H54 (cell line): ENCODE results near the gene SHF.
"Not testable (repeated sequence)": the region's sequence is repeated elsewhere in the genome, so short reads cannot be mapped to it uniquely, and the experiment has no call there.

Source experiments
- DNase-seq: peaks from one replicate; pipeline ENCODE4 v3.0.0; 2011; ENCODE audit warnings: low spot score, mixed read lengths; ENCODE audit not compliant: insufficient read length
- FAIRE-seq: peaks from 3 replicates; lab custom pipeline; 2011; peaks lifted over from hg19 to GRCh38; lab: Jason Lieb, UNC
- POLR2A ChIP-seq: IDR thresholded peaks from 2 replicates; pipeline ENCODE4 v1.6.1; 2011; ENCODE audit warnings: low read depth, mild to moderate bottlenecking, low read length

SHF gene

GRCh38 chr15:45187894-45188830 lies at the start of gene SHF:
TSS of gene SHF (minus strand) at chr15:45187966. CDS start at chr15:45187951, 15 bp downstream.
- no peak for DNase-seq
- no peak for FAIRE-seq
- no peak for TF ChIP-seq POLR2A

- DNase-seq, FAIRE-seq: not testable (repeated sequence)
Observed at GRCh38 chr15:45236806-45237205, 49.0 kb upstream of the SHF start.

GRCh38 chr15:45234562-45235235 lies 46.9 kb upstream of the SHF start:
- DNase-seq (no peak), FAIRE-seq (no peak)
- no peak for TF ChIP-seq POLR2A

GRCh38 chr15:45231864-45232562 lies 44.2 kb upstream of the SHF start:
- no peak for FAIRE-seq
- DNase-seq = no peak
- TF ChIP-seq POLR2A = no peak

GRCh38 chr15:45231132-45231531 lies 43.4 kb upstream of the SHF start:
- FAIRE-seq = no peak
- no peak for DNase-seq
- TF ChIP-seq POLR2A = no peak

- TF ChIP-seq POLR2A = no peak
- FAIRE-seq (no peak), DNase-seq (no peak)
Observed at GRCh38 chr15:45230245-45230965, 42.6 kb upstream of the SHF start.

GRCh38 chr15:45228931-45229330 lies 41.2 kb upstream of the SHF start:
- FAIRE-seq = no peak

GRCh38 chr15:45225506-45226273 lies 37.9 kb upstream of the SHF start:
- no peak for DNase-seq
- TF ChIP-seq POLR2A = no peak
- FAIRE-seq = no peak

More at GRCh38 chr15:45228931-45229330, 41.2 kb upstream of the SHF start:
- DNase-seq = no peak
- TF ChIP-seq POLR2A = no peak

- TF ChIP-seq POLR2A = no peak
- no peak for DNase-seq
- no peak for FAIRE-seq
Observed at GRCh38 chr15:45224621-45225217, 37.0 kb upstream of the SHF start.

GRCh38 chr15:45221967-45222366 lies 34.2 kb upstream of the SHF start:
- DNase-seq = no peak
- FAIRE-seq = no peak
- no peak for TF ChIP-seq POLR2A

- DNase-seq (no peak), FAIRE-seq (no peak)
- TF ChIP-seq POLR2A = no peak
Observed at GRCh38 chr15:45221053-45221599, 33.4 kb upstream of the SHF start.

GRCh38 chr15:45212493-45212892 lies 24.7 kb upstream of the SHF start:
- DNase-seq = no peak
- no peak for FAIRE-seq
- TF ChIP-seq POLR2A = no peak
